Measurements from ENCODE around the gene B4GALNT2.
A peak's percentile ranks its signal among the peaks of the same experiment; 100 is the strongest.

B4GALNT2 gene

GRCh38 chr17:49200423-49201083, 68.0 kb downstream of the B4GALNT2 start:
- no peak overlapping the region for H3K27ac ChIP-seq
- no peak overlapping the region for H3K4me3 ChIP-seq

- Histone ChIP-seq H3K4me3 (no peak overlapping the region), H3K27ac (peak overlapping the region in 2 of 21 experiments; percentile 43 to 56)
Measured at GRCh38 chr17:49201481-49201927, 68.9 kb downstream of the B4GALNT2 start.

- Histone ChIP-seq H3K27ac (no peak overlapping the region), H3K4me3 (no peak overlapping the region)
Measured at GRCh38 chr17:49203796-49204195, 71.2 kb downstream of the B4GALNT2 start.

GRCh38 chr17:49204516-49204915, 71.9 kb downstream of the B4GALNT2 start:
- H3K4me3 ChIP-seq: no peak overlapping the region
- no peak overlapping the region for H3K27ac ChIP-seq

GRCh38 chr17:49209061-49209571, 76.5 kb downstream of the B4GALNT2 start:
- H3K27ac ChIP-seq: peak overlapping the region in 12 of 21 experiments; percentile 58 to 91 (median 81)
- no peak overlapping the region for H3K4me3 ChIP-seq

GRCh38 chr17:49210158-49211029, 77.8 kb downstream of the B4GALNT2 start, which contains the start of the genes ABI3 and GNGT2:
ABI3 (plus strand) TSS chr17:49210707; CDS start chr17:49210725, 18 bp downstream.
GNGT2 (minus strand) TSS chr17:49210574; CDS start chr17:49207422, 3,152 bp downstream.
- H3K27ac ChIP-seq: peak within 1 kb of the TSS; percentile 48 to 91 (median 75)
- peak within 1 kb of the TSS; percentile 19 to 49 (median 35) for H3K4me3 ChIP-seq

- Histone ChIP-seq H3K4me3 (peak overlapping the region in 1 of 7 experiments; percentile 1), H3K27ac (peak overlapping the region in 8 of 21 experiments; percentile 4 to 90 (median 44))
Measured at GRCh38 chr17:49213399-49213798, 80.8 kb downstream of the B4GALNT2 start.

GRCh38 chr17:49213847-49214246, 81.3 kb downstream of the B4GALNT2 start:
- Histone ChIP-seq H3K27ac (peak overlapping the region in 11 of 21 experiments; percentile 4 to 90 (median 52)), H3K4me3 (no peak overlapping the region)

GRCh38 chr17:49214676-49215360, 82.2 kb downstream of the B4GALNT2 start:
- Histone ChIP-seq H3K4me3 (no peak overlapping the region), H3K27ac (peak overlapping the region in 9 of 21 experiments; percentile 30 to 90 (median 55))

- Histone ChIP-seq H3K4me3 (no peak overlapping the region), H3K27ac (peak overlapping the region in 12 of 21 experiments; percentile 6 to 90 (median 70))
Measured at GRCh38 chr17:49216482-49216881, 83.9 kb downstream of the B4GALNT2 start.

- H3K4me3 ChIP-seq: no peak overlapping the region
- peak overlapping the region in 14 of 21 experiments; percentile 3 to 90 (median 62) for H3K27ac ChIP-seq
Measured at GRCh38 chr17:49216953-49217650, 84.5 kb downstream of the B4GALNT2 start.

GRCh38 chr17:49217651-49218413, 85.3 kb downstream of the B4GALNT2 start:
- no peak overlapping the region for H3K4me3 ChIP-seq
- H3K27ac ChIP-seq: peak overlapping the region in 15 of 21 experiments; percentile 3 to 90 (median 68)

- Histone ChIP-seq H3K4me3 (no peak overlapping the region), H3K27ac (peak overlapping the region in 13 of 21 experiments; percentile 39 to 90 (median 73))
Measured at GRCh38 chr17:49218941-49219913, 86.7 kb downstream of the B4GALNT2 start.

- H3K4me3 ChIP-seq: no peak overlapping the region
Measured at GRCh38 chr17:49219987-49220386, 87.4 kb downstream of the B4GALNT2 start.

GRCh38 chr17:49223168-49223516, 90.6 kb downstream of the B4GALNT2 start:
- Histone ChIP-seq H3K4me3 (no peak overlapping the region), H3K27ac (no peak overlapping the region)

More at GRCh38 chr17:49219987-49220386, 87.4 kb downstream of the B4GALNT2 start:
- H3K27ac ChIP-seq: peak overlapping the region in 12 of 21 experiments; percentile 39 to 90 (median 76)

GRCh38 chr17:49223517-49224197, 91.1 kb downstream of the B4GALNT2 start:
- Histone ChIP-seq H3K27ac (peak overlapping the region in 1 of 21 experiments; percentile 1), H3K4me3 (peak overlapping the region in 4 of 7 experiments; percentile 4 to 17 (median 12))

Measured in skin epidermis (tissue), 12 donors.